ENCODE results near the gene TMCC1.

- TF ChIP-seq POLR2AphosphoS5 (IDR thresholded peaks at IDR 0.05; ENCODE audit: borderline replicate concordance, low read depth, low read length) = peak; percentile 95
- no peak for TF ChIP-seq EZH2 (IDR thresholded peaks at IDR 0.05)
Measured at GRCh38 chr3:129893581-129894070, at the start of gene TMCC1.
